RWPE2 (cell line): ENCODE results near the gene RASL10A.

Experiments
- ATAC-seq: fragments of 200-7000 bp; cut with Tn5 transposase; 3 replicates; pipeline ENCODE4 v1.9.1; 2021; ENCODE audit warnings: low read depth
- DNase-seq: peaks from one replicate; pipeline ENCODE4 v3.0.0-alpha.2; 2020; ENCODE audit warnings: low spot score
- H3K27ac ChIP-seq: fragments of 450-650 bp; 2 replicates; pipeline ENCODE4 v1.5.1; 2017; ENCODE audit warnings: mild to moderate bottlenecking; ENCODE audit not compliant: poor library complexity, severe bottlenecking
- H3K27me3 ChIP-seq: fragments of 250-450 bp; sonication (Bioruptor Pico); 2 replicates; pipeline ENCODE4 v1.5.1; 2021; ENCODE audit warnings: mild to moderate bottlenecking, moderate library complexity; ENCODE audit not compliant: insufficient read depth, poor library complexity, severe bottlenecking
- H3K36me3 ChIP-seq: fragments of 250-450 bp; sonication (Bioruptor Pico); 2 replicates; pipeline ENCODE4 v1.5.1; 2020; ENCODE audit warnings: low read depth, mild to moderate bottlenecking, moderate library complexity
- H3K4me1 ChIP-seq: fragments of 250-450 bp; sonication (Bioruptor Pico); 2 replicates; pipeline ENCODE4 v1.5.1; 2021; ENCODE audit warnings: mild to moderate bottlenecking, moderate library complexity; ENCODE audit not compliant: insufficient read depth, poor library complexity, severe bottlenecking
- H3K4me3 ChIP-seq: fragments of 250-450 bp; sonication (Bioruptor Pico); 2 replicates; pipeline ENCODE4 v1.5.1; 2021; ENCODE audit warnings: mild to moderate bottlenecking, moderate library complexity; ENCODE audit not compliant: severe bottlenecking
- H3K9me3 ChIP-seq: fragments of 250-450 bp; sonication (Bioruptor Pico); 2 replicates; pipeline ENCODE4 v1.5.1; 2021; ENCODE audit warnings: mild to moderate bottlenecking, moderate library complexity; ENCODE audit not compliant: severe bottlenecking
- TF ChIP-seq, protein P1 (sequence below): fragments of 450-650 bp; IDR thresholded peaks from one replicate; pipeline ENCODE4 v1.5.1; 2017; ENCODE audit warnings: mild to moderate bottlenecking, moderate library complexity; ENCODE audit not compliant: poor library complexity, severe bottlenecking

RASL10A gene

DNA sequence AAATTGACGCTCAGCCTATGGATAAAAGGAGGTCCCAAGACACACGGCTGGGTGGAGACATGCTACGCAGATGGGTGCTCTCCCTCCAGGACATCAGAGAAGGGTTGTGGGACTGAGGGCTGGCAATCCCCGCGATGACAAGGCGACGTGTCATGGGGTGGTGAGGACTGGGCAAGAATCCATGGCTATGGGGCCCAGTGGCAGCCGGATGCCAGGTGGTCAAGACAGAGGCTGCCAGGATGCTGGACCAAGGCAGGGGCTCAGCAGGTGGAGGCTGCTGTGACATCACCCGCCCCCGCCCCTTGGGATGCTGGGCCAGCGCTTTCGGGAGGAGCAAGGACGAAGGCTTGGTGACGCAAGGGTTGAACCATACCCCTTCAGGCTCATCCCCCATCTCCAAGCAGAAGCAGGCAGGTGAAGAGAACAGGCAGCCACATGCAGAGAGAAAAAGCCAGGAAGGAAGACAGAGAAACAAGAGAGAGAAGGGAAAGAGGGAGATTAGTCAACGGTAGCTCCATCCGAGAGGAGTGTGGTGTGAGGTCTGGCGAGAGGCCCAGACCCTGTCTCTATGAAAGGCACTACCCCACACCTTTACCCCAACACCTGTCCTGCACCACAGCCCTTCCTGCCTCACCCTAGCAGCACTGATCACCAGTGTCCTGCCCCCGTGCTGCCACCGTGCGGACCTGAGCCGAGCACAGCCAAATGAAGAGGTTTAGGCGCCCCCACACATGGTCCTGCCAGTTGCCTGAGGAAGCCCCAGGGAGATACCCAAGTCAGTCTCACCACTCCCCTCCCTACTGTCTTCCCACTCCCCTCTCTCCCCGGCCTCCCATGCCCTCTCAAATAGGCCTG is 24.1 kb upstream of the RASL10A start:
- TF ChIP-seq, protein P1, sequence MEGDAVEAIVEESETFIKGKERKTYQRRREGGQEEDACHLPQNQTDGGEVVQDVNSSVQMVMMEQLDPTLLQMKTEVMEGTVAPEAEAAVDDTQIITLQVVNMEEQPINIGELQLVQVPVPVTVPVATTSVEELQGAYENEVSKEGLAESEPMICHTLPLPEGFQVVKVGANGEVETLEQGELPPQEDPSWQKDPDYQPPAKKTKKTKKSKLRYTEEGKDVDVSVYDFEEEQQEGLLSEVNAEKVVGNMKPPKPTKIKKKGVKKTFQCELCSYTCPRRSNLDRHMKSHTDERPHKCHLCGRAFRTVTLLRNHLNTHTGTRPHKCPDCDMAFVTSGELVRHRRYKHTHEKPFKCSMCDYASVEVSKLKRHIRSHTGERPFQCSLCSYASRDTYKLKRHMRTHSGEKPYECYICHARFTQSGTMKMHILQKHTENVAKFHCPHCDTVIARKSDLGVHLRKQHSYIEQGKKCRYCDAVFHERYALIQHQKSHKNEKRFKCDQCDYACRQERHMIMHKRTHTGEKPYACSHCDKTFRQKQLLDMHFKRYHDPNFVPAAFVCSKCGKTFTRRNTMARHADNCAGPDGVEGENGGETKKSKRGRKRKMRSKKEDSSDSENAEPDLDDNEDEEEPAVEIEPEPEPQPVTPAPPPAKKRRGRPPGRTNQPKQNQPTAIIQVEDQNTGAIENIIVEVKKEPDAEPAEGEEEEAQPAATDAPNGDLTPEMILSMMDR: no peak
- no peak for ATAC-seq
- Histone ChIP-seq H3K9me3 (no peaks in the 10 kb centered on the region), H3K4me1 (peaks cover 26% of the 10 kb centered on the region), H3K4me3 (no peak overlapping the region), H3K27me3 (no peaks in the 10 kb centered on the region), H3K36me3 (peaks cover 56% of the 10 kb centered on the region), H3K27ac (no peak overlapping the region)
- no peak for DNase-seq

DNA sequence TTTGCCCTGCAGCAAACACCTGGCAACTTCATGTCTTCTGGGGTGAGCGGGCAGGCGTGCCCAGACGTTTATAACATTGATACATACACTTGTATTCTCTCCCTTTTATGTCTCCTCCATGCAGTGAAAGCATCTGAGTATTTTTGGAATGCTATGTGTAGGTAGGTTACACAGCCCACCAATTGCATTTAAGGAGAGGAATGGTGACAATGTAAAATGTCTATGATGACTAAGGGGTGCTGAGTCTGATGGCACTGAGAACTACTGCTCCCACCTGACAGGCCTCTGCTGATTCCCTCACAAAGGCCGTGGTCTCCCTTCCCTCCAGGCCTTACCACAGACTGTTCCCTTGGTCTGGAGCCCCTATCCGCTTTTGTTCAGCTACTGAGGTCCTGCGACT is 22.9 kb upstream of the RASL10A start:
- ATAC-seq (no peak), DNase-seq (no peak)
- H3K4me3 ChIP-seq: no peak overlapping the region
- no peak overlapping the region for H3K27ac ChIP-seq
- TF ChIP-seq, protein P1: no peak
- peaks cover 14% of the 10 kb centered on the region for H3K4me1 ChIP-seq
- H3K27me3 ChIP-seq: no peaks in the 10 kb centered on the region
- H3K9me3 ChIP-seq: no peaks in the 10 kb centered on the region
- H3K36me3 ChIP-seq: peaks cover 55% of the 10 kb centered on the region

DNA sequence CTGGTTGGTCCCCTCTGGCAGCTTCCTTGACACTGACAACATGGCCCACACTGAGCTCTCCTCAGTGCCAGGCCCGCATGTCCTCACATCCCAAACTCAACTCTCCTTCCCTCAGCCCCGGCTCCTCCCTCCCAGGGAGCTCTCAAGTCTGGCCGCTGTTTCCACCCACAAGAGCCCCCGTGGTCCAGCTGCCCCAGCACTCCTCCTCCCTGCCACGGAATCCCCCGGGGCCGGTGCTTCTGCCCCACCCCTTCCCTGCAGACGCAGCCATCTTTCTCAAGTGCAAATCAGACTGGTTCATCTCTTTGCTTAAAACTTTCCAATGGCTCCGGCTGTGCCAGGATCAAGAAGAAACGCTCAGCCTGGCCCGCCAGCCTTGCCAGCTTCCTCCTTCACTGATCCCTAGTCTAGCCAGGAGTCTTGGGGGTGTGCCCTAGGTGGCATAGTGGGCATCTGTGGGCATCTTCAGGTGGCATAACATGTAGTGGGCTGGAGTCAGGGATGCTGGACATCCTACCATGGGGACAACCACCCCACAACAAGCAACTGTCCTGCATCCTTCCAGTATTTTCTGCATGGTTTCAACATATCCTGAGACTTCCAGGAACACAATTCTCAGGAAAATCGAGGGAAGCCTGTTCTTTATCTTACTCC is 22.3 kb upstream of the RASL10A start:
- Histone ChIP-seq H3K4me1 (peaks cover 7% of the 10 kb centered on the region), H3K27me3 (no peaks in the 10 kb centered on the region), H3K4me3 (no peak overlapping the region), H3K9me3 (no peaks in the 10 kb centered on the region), H3K27ac (no peak overlapping the region), H3K36me3 (peaks cover 57% of the 10 kb centered on the region)
- ATAC-seq (no peak), DNase-seq (no peak)
- TF ChIP-seq, protein P1: no peak

DNA sequence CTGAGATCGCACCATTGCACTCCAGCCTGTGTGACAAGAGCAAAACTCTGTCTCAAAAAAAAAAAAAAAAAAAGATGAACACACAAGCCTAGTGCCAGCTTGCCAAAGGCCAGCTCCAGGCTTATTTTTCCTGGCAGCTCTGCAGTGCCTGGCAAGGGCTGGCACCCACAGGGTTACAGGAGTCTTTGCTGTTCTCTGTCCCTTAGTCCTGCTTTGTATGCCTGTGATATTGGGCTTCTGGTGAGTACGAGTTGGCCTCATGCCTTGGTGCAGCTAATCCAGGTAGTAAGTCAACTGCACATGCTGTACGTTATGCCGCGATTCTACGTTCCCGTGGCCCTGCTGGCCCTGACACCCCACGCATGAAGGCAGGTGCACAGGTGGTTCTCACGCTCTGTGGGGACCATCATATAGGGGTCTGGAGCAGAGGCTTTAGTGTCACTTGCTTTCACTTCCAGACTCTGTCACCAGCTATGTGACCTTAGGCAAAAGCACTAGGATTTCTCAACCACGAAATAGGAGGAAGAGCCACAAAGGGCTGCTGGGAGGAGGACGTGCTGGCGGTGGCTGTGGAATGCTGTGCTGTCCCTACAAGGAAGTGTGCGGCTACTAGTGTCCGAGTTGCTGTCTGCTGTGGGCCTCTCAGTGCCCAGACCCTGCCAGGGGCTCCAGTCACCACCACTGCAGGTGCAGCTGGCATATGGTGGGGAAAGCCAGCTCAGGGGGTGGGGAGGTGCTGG is 21.4 kb upstream of the RASL10A start:
- H3K4me3 ChIP-seq: no peak overlapping the region
- no peaks in the 10 kb centered on the region for H3K27me3 ChIP-seq
- peaks cover 7% of the 10 kb centered on the region for H3K4me1 ChIP-seq
- TF ChIP-seq, protein P1: no peak
- H3K36me3 ChIP-seq: peaks cover 53% of the 10 kb centered on the region
- DNase-seq (no peak), ATAC-seq (no peak)
- H3K9me3 ChIP-seq: no peaks in the 10 kb centered on the region
- H3K27ac ChIP-seq: no peak overlapping the region
